GM23338 (cell line): ENCODE measurements around the gene ITGB2. TPM values are rescaled to one million over a fixed set of nuclear protein-coding genes. Genes with fewer than 3 reads are reported as not detected.

Source experiments
- ATAC-seq: fragments of 200-7000 bp; cut with Tn5 transposase; 3 replicates; pipeline ENCODE4 v1.9.1; 2020
- DNase-seq: peaks from one replicate; pipeline ENCODE4 v3.0.0-alpha.2; 2015; ENCODE audit warnings: low spot score
- H2AFZ ChIP-seq: fragments of 200-600 bp; sonication (generic); 2 replicates; pipeline ENCODE4 v1.8.0; 2016; ENCODE audit warnings: antibody characterized with exemption, mild to moderate bottlenecking, moderate library complexity
- H3F3A ChIP-seq: fragments of 200-600 bp; sonication (generic); replicated peaks from 2 replicates; pipeline ENCODE4 v1.8.0; 2017; ENCODE audit warnings: antibody characterized with exemption, mixed run types, low read depth
- H3K27ac ChIP-seq: fragments of 200-600 bp; sonication (generic); 2 replicates; pipeline ENCODE4 v1.6.1; 2016; ENCODE audit warnings: low read depth
- H3K27me3 ChIP-seq: fragments of 200-600 bp; sonication (generic); 2 replicates; pipeline ENCODE4 v1.8.0; 2016; ENCODE audit warnings: mild to moderate bottlenecking, mixed run types, moderate library complexity; ENCODE audit not compliant: insufficient read depth
- H3K36me3 ChIP-seq: fragments of 200-600 bp; sonication (generic); 2 replicates; pipeline ENCODE4 v1.8.0; 2016; ENCODE audit warnings: mild to moderate bottlenecking; ENCODE audit not compliant: insufficient read depth
- H3K4me1 ChIP-seq: fragments of 200-600 bp; sonication (generic); 2 replicates; pipeline ENCODE4 v1.8.0; 2016; ENCODE audit warnings: mild to moderate bottlenecking, moderate library complexity; ENCODE audit not compliant: insufficient read depth
- H3K4me2 ChIP-seq: fragments of 200-600 bp; sonication (generic); 2 replicates; pipeline ENCODE4 v1.7.1; 2017; ENCODE audit warnings: mixed run types
- H3K4me3 ChIP-seq: fragments of 200-600 bp; sonication (generic); 2 replicates; pipeline ENCODE4 v1.6.1; 2016; ENCODE audit warnings: mixed run types
- H3K79me2 ChIP-seq: fragments of 200-600 bp; sonication (generic); replicated peaks from 2 replicates; pipeline ENCODE4 v1.8.0; 2017; ENCODE audit warnings: mild to moderate bottlenecking; ENCODE audit not compliant: insufficient read depth
- H3K9me2 ChIP-seq: fragments of 200-600 bp; sonication (generic); 2 replicates; pipeline ENCODE4 v1.8.0; 2017; ENCODE audit not compliant: insufficient read depth
- H4K20me1 ChIP-seq: fragments of 200-600 bp; sonication (generic); replicated peaks from 2 replicates; pipeline ENCODE4 v1.8.0; 2017; ENCODE audit warnings: mild to moderate bottlenecking; ENCODE audit not compliant: insufficient read depth
- H3K27ac Mint-ChIP-seq: 2 replicates; pipeline ENCODE4 v1.8.0; 2020; ENCODE audit warnings: inconsistent platforms, mild to moderate bottlenecking, moderate library complexity, mixed read lengths
- H3K27me3 Mint-ChIP-seq: 3 replicates; pipeline ENCODE4 v1.8.0; 2022; ENCODE audit warnings: low read depth, mild to moderate bottlenecking, moderate library complexity, mixed read lengths, inconsistent platforms; ENCODE audit not compliant: insufficient read depth, poor library complexity
- H3K36me3 Mint-ChIP-seq: 3 replicates; pipeline ENCODE4 v1.8.0; 2021; ENCODE audit warnings: low read depth, mild to moderate bottlenecking, inconsistent platforms, moderate library complexity, mixed read lengths
- H3K4me1 Mint-ChIP-seq: 3 replicates; pipeline ENCODE4 v1.8.0; 2020; ENCODE audit warnings: mild to moderate bottlenecking, inconsistent platforms, mixed read lengths
- H3K4me3 Mint-ChIP-seq: 3 replicates; pipeline ENCODE4 v1.8.0; 2021; ENCODE audit warnings: moderate library complexity, mild to moderate bottlenecking, inconsistent platforms, mixed read lengths
- H3K9me3 Mint-ChIP-seq: 3 replicates; pipeline ENCODE4 v1.8.0; 2020; ENCODE audit warnings: moderate library complexity, mild to moderate bottlenecking, inconsistent platforms, mixed read lengths
- CREB1 ChIP-seq: fragments of 250-450 bp; sonication (Bioruptor Pico); IDR thresholded peaks from 2 replicates; pipeline ENCODE4 v1.5.0; 2020; ENCODE audit warnings: low read depth, mild to moderate bottlenecking, moderate library complexity
- EZH2 ChIP-seq: fragments of 200-600 bp; sonication (generic); IDR thresholded peaks from one replicate; pipeline ENCODE4 v1.8.0; 2017; ENCODE audit warnings: antibody characterized with exemption, mild to moderate bottlenecking, low read depth; ENCODE audit not compliant: unreplicated experiment
- EZH2phosphoT487 ChIP-seq: fragments of 200-600 bp; sonication (generic); IDR thresholded peaks from one replicate; pipeline ENCODE4 v1.8.1; 2018; ENCODE audit warnings: antibody characterized with exemption; ENCODE audit not compliant: unreplicated experiment
- JUNB ChIP-seq: IDR thresholded peaks from one replicate; pipeline ENCODE4 v1.6.1; 2016; ENCODE audit warnings: antibody characterized with exemption; ENCODE audit not compliant: unreplicated experiment
- NANOG ChIP-seq: IDR thresholded peaks from 2 replicates; pipeline ENCODE4 v1.6.1; 2016; ENCODE audit warnings: antibody characterized with exemption, borderline replicate concordance
- POLR2AphosphoS5 ChIP-seq: IDR thresholded peaks from 2 replicates; pipeline ENCODE4 v1.6.1; 2016; ENCODE audit warnings: antibody characterized with exemption, low read depth
- STAT1 ChIP-seq: IDR thresholded peaks from one replicate; pipeline ENCODE4 v1.6.1; 2016; ENCODE audit warnings: antibody characterized with exemption; ENCODE audit not compliant: unreplicated experiment
- ZNF114 ChIP-seq: fragments of 250-450 bp; sonication (Bioruptor Pico); IDR thresholded peaks from 2 replicates; pipeline ENCODE4 v1.5.0; 2020; ENCODE audit warnings: mild to moderate bottlenecking, moderate library complexity
- ZNF331 ChIP-seq: fragments of 250-450 bp; sonication (Bioruptor Pico); IDR thresholded peaks from 2 replicates; pipeline ENCODE4 v1.5.0; 2020; ENCODE audit warnings: low read depth, mild to moderate bottlenecking, moderate library complexity
- ZNF462 ChIP-seq: fragments of 250-450 bp; sonication (Bioruptor Pico); IDR thresholded peaks from 2 replicates; pipeline ENCODE4 v1.5.0; 2020; ENCODE audit warnings: mild to moderate bottlenecking, moderate library complexity
- polyA plus RNA-seq: library from polyadenylated mRNA; unstranded; fragments of >200 nt; fragmentation: Nextera tagmentation; extraction: Ambion mirVana; gene quantifications from 2 replicates; pipeline ENCODE4 v1.2.1, GENCODE V29; 2016
- total RNA-seq: library from RNA; depleted of rRNA; stranded (reverse); fragments of >200 nt; shearing (Covaris generic); gene quantifications from 2 replicates; pipeline ENCODE4 v1.2.3, GENCODE V29; 2014
- TF ChIP-seq, protein P1 (sequence below), 2 experiments: fragments of 200-600 bp in 1 of 2; sonication (generic) in 1 of 2; conservative IDR thresholded peaks; 2 replicates each; pipeline versions ENCODE4 v1.5.1 to v1.6.1; 2016 to 2017; ENCODE audit warnings: antibody characterized with exemption in 2 of 2, low read depth in 2 of 2, mild to moderate bottlenecking in 2 of 2, moderate library complexity in 1 of 2
- TF ChIP-seq, protein P2 (sequence below): IDR thresholded peaks from one replicate; pipeline ENCODE4 v1.6.1; 2018; ENCODE audit warnings: antibody characterized with exemption; ENCODE audit not compliant: unreplicated experiment
- TF ChIP-seq, protein P3 (sequence below): IDR thresholded peaks from 2 replicates; pipeline ENCODE4 v1.6.1; 2016; ENCODE audit warnings: antibody characterized with exemption

The ITGB2 gene
- total and polyA plus RNA-seq, 2 experiments from 2014 or later: 0.44 to 0.63 TPM

DNA sequence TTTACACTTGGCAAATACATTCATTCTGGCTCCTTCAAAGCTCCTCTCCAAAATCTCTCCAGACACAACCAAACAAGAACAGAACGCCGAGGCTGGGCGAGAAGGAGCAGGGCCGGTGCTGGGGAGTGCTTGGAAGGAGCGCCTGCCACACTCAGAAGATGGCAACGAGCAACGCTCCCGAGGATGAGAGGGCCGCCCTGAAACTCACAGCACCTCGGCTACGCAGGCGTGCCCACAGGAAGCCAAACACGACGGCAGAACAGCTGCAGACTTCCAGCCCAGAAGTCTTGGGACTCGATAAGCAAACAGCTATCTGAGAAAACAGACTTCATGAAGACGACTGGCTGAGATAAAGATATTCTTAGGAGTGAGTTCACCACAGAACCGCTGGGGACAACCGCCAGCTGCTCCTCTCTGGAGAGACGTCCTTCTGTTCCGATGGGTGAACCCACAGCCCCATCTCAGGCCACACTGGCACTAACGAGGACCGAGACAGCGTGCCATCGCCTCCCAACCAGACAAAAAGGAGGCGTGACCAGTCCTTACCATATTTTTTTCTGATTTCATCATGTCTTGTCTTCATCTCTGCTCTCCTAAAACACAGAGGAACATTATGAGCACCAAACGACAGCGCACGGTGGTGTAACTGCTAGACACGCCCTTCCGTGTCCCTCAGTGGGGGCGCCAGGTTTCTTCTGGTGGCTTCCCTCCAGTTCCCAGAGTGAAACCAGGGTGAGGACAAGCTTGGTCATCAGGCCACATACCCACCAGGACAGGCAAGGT, 65.8 kb downstream of the ITGB2 start:
- peaks cover 15% of the 10 kb centered on the region for H4K20me1 ChIP-seq
- H3K27me3 ChIP-seq: no peaks in the 10 kb centered on the region
- H2AFZ ChIP-seq: no peak overlapping the region
- no peak overlapping the region for H3K27ac Mint-ChIP-seq
- peaks cover 70% of the 10 kb centered on the region for H3K36me3 Mint-ChIP-seq
- no peaks in the 10 kb centered on the region for H3K4me1 ChIP-seq
- H3K4me2 ChIP-seq: no peak overlapping the region
- DNase-seq (no peak), ATAC-seq (no peak)
- peaks cover 36% of the 10 kb centered on the region for H3K36me3 ChIP-seq
- H3K4me3 Mint-ChIP-seq: no peak overlapping the region
- no peak overlapping the region for H3K27ac ChIP-seq
- 0 out of 2 replicates have a peak, but pooled peaks cover 1% of the 10 kb centered on the region for H3F3A ChIP-seq
- H3K9me2 ChIP-seq: no peaks in the 10 kb centered on the region
- H3K4me3 ChIP-seq: no peak overlapping the region
- no peaks in the 10 kb centered on the region for H3K9me3 Mint-ChIP-seq
- H3K4me1 Mint-ChIP-seq: no peaks in the 10 kb centered on the region
- TF ChIP-seq, protein P1, sequence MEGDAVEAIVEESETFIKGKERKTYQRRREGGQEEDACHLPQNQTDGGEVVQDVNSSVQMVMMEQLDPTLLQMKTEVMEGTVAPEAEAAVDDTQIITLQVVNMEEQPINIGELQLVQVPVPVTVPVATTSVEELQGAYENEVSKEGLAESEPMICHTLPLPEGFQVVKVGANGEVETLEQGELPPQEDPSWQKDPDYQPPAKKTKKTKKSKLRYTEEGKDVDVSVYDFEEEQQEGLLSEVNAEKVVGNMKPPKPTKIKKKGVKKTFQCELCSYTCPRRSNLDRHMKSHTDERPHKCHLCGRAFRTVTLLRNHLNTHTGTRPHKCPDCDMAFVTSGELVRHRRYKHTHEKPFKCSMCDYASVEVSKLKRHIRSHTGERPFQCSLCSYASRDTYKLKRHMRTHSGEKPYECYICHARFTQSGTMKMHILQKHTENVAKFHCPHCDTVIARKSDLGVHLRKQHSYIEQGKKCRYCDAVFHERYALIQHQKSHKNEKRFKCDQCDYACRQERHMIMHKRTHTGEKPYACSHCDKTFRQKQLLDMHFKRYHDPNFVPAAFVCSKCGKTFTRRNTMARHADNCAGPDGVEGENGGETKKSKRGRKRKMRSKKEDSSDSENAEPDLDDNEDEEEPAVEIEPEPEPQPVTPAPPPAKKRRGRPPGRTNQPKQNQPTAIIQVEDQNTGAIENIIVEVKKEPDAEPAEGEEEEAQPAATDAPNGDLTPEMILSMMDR (conservative IDR thresholded peaks at IDR 0.05; ENCODE audit: low read depth in 2 of 2): no peak
- TF ChIP-seq NANOG (no peak), EZH2phosphoT487 (no peak), ZNF114 (CRISPR knock-in tag) (no peak), CREB1 (CRISPR knock-in tag) (no peak), ZNF331 (no peak), POLR2AphosphoS5 (no peak), EZH2 (no peak), ZNF462 (no peak), STAT1 (no peak), JUNB (no peak)
- TF ChIP-seq, protein P2, sequence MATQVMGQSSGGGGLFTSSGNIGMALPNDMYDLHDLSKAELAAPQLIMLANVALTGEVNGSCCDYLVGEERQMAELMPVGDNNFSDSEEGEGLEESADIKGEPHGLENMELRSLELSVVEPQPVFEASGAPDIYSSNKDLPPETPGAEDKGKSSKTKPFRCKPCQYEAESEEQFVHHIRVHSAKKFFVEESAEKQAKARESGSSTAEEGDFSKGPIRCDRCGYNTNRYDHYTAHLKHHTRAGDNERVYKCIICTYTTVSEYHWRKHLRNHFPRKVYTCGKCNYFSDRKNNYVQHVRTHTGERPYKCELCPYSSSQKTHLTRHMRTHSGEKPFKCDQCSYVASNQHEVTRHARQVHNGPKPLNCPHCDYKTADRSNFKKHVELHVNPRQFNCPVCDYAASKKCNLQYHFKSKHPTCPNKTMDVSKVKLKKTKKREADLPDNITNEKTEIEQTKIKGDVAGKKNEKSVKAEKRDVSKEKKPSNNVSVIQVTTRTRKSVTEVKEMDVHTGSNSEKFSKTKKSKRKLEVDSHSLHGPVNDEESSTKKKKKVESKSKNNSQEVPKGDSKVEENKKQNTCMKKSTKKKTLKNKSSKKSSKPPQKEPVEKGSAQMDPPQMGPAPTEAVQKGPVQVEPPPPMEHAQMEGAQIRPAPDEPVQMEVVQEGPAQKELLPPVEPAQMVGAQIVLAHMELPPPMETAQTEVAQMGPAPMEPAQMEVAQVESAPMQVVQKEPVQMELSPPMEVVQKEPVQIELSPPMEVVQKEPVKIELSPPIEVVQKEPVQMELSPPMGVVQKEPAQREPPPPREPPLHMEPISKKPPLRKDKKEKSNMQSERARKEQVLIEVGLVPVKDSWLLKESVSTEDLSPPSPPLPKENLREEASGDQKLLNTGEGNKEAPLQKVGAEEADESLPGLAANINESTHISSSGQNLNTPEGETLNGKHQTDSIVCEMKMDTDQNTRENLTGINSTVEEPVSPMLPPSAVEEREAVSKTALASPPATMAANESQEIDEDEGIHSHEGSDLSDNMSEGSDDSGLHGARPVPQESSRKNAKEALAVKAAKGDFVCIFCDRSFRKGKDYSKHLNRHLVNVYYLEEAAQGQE: no peak
- TF ChIP-seq, protein P3, sequence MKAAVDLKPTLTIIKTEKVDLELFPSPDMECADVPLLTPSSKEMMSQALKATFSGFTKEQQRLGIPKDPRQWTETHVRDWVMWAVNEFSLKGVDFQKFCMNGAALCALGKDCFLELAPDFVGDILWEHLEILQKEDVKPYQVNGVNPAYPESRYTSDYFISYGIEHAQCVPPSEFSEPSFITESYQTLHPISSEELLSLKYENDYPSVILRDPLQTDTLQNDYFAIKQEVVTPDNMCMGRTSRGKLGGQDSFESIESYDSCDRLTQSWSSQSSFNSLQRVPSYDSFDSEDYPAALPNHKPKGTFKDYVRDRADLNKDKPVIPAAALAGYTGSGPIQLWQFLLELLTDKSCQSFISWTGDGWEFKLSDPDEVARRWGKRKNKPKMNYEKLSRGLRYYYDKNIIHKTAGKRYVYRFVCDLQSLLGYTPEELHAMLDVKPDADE: no peak
- peaks cover 16% of the 10 kb centered on the region for H3K27me3 Mint-ChIP-seq
- peaks cover 50% of the 10 kb centered on the region for H3K79me2 ChIP-seq
